Measurements from ENCODE around the gene F7.
A peak's percentile ranks its signal among the peaks of the same experiment; 100 is the strongest.
"Not testable (repeated sequence)": the region's sequence is repeated elsewhere in the genome, so short reads cannot be mapped to it uniquely, and the experiment has no call there.

The F7 gene

DNA sequence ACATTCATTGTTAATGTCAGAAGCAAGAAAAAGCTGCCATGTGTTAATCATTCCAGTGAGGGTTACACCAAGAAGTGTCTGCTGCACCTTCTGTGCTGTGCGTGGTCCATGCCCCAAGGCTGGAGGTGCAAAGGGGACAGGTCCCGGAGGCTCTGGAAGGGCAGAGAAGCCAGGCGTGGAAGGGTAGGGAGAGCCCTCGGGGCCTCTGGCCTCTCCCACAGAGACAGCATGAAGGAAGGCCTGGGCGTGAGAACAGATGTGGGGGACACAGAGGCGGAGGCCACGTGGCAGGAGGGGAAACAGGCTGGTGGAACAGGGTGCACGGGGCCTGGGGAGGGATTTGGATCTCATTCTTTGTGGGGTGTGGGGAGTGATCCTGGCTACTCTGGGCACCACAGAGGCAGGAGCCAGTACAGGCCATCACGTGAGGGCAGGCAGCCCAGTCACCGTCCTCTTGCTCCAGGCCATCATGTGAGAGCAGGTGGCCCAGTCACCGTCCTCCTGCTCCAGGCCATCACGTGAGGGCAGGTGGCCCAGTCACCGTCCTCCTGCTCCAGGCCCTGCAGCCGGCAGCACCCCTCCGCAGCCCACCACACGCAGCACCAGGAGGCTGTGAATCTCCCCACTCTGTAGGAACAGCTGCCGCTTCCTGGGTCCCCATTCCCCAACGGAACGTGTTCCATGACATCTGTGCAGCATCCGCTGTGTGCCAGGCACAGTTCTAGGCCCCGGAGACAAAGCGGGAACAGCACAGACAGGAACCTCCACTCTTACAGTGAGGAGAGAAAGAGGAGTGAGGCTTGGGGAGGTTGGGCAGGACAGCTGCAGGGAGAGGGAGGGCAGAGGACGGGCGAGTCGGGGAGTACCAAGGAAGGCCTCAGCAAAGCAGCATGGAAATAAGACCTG, 10.2 kb upstream of the F7 start:
- peak in 3 of 10 donors; percentile 5 to 74 (median 28) for DNase-seq
- intact Hi-C loops (cut with DNase I), result loop anchor here (10.0 kb wide), 1 partner anchor 51 kb away; no protein-coding TSS in a partner anchor

DNA sequence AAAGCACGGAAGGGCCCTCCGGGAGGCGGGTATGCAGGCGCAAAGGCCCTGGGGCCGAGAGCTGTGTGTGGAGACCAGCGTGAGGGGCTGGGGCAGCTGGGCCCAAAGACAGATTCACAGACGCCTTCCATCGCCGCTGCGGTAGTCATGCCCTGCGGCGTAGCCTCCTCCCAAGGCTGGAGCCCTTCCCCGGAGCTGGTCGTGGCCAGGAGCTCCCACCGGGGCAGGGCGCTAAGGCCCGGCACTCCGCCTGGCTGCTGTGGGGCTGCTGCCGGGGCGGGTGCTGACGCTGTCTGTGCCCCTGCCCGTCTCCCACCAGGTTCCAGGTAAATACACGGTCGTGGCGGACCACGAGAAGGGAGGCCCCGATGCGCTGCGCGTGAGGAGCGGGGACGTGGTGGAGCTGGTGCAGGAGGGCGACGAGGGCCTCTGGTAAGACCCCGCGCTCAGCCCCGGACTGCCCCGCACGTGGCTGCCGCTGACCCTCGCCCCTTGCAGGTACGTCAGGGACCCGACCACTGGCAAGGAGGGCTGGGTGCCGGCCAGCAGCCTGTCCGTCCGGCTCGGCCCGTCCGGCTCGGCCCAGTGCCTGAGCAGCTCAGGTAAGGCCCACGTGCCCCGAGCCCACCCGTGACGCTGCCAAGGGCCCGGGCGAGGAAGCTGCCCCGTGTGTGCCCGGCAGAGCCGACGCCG, 9.4 kb upstream of the F7 start:
- intact Hi-C loops (cut with DNase I), result loop anchor here (10.0 kb wide), 1 partner anchor 51 kb away; no protein-coding TSS in a partner anchor
- DNase-seq, result peak in 2 of 10 donors; percentile 6 to 86

GRCh38 chr13:113096745-113097305, 8.8 kb upstream of the F7 start:
- intact Hi-C loops (cut with DNase I), result loop anchor here (10.0 kb wide), 1 partner anchor 52 kb away; no protein-coding TSS in a partner anchor
- DNase-seq, result no peak

DNA sequence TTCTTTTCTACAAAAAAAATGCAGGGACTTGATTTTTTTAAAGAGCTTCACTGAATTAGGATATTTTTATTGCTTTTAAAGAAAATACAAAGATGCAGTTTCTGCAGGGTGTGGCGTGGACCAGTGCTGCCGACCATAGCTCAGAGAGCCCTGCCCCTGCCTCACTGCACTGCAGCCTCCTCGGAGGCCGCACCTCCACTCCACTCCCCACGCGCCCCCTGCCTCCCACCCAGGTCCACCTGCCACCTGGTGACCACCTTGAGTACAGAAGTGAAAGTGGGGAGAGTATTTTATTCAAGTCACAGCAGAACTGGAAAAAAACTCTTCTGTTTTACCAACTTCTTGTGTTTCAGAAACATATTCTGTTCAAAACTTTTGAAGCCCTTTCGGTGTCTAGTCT, 7.9 kb upstream of the F7 start:
- intact Hi-C loops (cut with DNase I), result loop anchor here (10.0 kb wide), 1 partner anchor 53 kb away; no protein-coding TSS in a partner anchor
- DNase-seq, result peak in 1 of 10 donors; percentile 22

DNA sequence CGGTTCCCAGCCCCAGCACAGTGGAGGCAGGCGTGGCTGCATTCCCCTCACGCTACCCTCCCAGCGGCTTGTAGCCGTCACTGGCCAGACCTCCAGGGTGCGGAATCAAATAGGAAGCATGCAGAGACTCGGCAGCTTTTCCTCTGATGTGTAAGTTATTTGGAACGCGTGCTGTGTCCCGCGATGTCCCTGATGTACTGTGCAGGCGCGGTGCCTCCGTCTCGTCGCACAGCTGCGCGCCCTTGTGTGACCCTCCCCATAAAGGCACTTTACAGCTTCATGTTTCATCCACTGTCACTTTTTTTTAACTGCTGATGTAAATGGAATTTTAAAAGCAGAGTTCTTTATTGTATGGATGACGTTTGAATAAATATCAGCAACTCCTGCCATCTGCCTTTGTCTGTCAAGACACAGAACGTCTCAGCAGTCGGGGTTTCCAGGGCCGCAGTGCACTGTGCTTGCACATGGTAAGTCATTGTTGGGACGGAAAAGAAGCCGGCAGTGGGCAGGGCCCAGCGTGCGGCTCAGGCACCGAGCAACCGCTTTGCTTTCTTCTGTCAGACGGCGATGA, 7.3 kb upstream of the F7 start:
- intact Hi-C loops (cut with DNase I), result loop anchor here (10.0 kb wide), 1 partner anchor 53 kb away; no protein-coding TSS in a partner anchor
- peak in 1 of 10 donors; percentile 85 for DNase-seq

DNA sequence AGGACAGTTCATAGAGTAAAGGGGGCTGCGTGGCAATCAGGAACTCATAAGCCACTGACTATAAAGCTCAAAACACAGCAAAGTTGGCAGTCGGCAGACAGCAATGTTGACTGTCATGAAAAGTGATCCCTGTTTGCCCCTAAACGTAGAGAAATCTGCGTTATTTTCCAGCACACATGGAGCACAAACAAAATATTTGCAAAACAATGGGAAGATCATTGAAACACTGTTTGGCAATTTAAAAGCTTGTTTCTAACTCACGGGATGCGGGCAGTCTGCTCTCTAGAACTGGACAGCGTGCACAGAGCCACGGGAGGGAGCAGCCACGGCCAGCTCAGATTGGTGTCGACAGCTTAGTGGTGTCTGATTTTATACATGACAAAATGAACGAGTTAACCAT, 6.4 kb upstream of the F7 start:
- intact Hi-C loops (cut with DNase I), result loop anchor here (10.0 kb wide), 1 partner anchor 54 kb away; no protein-coding TSS in a partner anchor
- DNase-seq, result no peak

GRCh38 chr13:113102302-113102701, 3.3 kb upstream of the F7 start:
- peak in 2 of 10 donors; percentile 34 to 92 for DNase-seq
- intact Hi-C loops (cut with DNase I), result not testable (repeated sequence)

GRCh38 chr13:113102727-113103126, 2.9 kb upstream of the F7 start:
- intact Hi-C loops (cut with DNase I), result no loop called here
- DNase-seq, result peak in 1 of 10 donors; percentile 19

GRCh38 chr13:113103646-113104045, 1.9 kb upstream of the F7 start:
- peak in 1 of 10 donors; percentile 74 for DNase-seq
- intact Hi-C loops (cut with DNase I), result no loop called here

DNA sequence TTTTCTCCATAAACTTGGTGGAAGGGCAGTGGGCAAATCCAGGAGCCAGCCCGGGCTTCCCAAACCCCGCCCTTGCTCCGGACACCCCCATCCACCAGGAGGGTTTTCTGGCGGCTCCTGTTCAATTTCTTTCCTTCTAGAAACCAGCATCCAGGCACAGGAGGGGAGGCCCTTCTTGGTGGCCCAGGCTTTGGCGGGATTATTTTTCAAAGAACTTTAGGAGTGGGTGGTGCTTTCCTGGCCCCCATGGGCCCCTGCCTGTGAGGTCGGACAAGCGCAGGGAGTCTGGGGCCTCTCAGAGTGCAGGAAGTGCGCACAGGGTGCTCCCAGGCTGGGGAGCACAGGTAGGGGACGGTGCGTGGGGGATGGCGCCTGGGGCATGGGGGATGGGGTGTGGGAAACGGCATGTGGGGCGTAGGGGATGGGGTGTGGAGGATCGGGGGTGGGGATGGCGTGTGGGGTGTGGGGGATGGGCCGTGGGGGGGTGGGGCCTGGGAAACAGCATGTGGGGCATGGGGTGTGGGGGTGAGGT, 396 bp downstream of the F7 start:
- intact Hi-C loops (cut with DNase I), result no loop called here
- DNase-seq, result no peak

DNA sequence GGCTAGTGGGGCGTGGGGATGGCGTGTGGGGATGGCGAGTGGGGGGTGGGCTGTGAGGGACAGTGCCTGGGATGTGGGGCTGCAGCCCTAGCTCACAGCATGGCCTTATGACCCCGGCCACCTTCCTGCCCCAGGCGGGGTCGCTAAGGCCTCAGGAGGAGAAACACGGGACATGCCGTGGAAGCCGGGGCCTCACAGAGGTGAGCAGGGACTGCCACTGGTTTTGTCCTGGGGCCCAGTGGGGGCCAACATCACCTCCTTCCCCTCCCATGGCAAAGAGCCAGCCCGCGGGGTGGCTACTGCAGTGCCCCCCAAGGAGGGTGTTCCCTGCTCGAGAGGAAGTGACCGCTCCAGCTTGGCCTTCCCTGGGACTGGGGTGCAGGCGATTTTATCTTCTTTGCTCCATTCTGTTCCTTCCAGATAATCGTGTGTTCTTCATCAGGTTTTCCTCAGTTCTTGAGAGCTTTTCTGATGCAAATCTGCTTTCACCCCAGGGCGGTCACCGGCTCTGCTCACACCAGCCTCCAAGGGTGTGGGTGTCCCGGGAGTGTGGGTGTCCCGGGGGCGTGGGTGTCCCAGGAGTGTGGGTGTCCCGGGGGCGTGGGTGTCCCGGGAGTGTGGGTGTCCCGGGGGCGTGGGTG, 1.2 kb downstream of the F7 start:
- intact Hi-C loops (cut with DNase I), result no loop called here
- DNase-seq, result peak in 2 of 10 donors; percentile 27 to 38

DNA sequence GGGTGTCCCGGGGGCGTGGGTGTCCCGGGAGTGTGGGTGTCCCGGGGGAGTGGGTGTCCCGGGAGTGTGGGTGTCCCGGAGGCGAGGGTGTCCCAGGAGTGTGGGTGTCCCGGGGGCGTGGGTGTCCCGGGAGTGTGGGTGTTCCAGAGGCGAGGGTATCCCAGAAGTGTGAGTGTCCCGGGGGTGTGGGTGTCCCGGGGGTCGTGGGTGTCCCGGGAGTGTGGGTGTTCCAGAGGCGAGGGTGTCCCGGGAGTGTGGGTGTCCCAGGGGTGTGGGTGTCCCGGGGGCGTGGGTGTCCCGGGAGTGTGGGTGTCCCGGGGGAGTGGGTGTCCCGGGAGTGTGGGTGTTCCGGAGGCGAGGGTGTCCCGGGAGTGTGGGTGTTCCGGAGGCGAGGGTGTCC, 2.9 kb downstream of the F7 start:
- intact Hi-C loops (cut with DNase I), result not testable (repeated sequence)
- DNase-seq, result peak in 3 of 10 donors; percentile 22 to 62 (median 40)

DNA sequence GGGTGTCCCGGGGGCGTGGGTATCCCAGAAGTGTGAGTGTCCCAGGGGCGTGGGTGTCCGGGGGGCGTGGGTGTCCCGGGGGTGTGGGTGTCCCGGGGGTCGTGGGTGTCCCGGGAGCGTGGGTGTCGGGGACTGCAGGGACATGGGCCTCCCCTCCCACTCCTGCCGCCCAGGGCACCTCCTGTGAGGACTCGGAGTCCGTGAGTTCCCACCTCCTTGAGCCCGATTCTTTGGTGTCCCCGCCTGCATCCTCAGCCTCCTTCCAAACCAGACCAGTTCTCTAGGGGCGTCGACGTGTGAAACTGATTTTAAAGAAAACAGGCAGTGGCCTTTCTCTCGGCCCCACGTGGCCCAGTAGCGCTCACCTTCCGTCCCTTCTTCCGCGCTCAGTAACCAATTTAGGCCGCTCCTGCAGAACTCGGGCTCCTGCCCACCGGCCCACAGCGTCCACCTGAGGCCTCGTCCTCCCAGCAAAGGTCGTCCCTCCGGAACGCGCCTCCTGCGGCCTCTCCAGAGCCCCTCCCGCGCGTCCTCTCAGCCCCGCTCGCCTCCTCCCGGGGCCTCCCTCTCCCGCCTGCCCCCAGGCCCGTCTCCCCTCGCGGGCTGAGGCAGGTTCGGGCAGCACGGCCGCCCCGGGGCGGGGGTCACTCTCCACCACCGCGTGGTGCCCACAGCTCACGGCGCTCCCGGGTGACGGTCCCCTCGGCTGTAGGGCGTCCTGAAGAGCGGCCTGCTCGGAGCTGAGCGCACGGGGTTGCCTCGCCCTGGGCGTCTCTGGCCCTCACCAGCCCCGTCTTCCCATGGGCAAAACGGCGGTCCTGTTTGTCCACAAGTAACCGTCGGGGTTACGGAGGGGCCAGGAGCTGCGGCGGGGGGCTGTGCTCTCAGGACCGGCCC, 3.8 kb downstream of the F7 start:
- DNase-seq, result peak in 7 of 10 donors; percentile 1 to 76 (median 21)
- intact Hi-C loops (cut with DNase I), result no loop called here

GRCh38 chr13:113110048-113110851, 4.7 kb downstream of the F7 start:
- peak in 7 of 10 donors; percentile 11 to 86 (median 39) for DNase-seq
- intact Hi-C loops (cut with DNase I), result no loop called here

DNA sequence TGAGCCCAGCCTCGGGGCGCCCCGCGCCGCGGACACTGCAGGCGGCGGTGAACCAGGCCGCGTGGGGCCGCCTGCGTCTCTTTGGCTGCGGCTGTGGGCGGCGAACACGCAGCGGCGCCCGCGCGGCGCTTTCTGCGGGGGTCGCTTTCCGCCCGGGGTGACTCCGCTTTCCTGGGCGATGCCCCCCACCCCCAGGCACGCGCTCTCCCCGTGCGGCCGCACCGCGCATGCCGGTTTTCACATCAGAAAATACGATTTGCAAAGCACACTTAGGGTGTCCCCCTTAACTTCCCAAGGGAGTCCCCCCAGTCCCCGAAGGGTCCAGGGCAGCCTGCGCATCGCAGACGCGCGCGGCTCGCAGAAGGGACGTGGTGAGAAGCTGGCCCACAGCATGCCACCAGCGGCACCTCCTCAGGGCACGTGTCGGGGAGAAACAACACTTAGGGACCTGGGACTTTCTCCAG, 5.3 kb downstream of the F7 start:
- intact Hi-C loops (cut with DNase I), result no loop called here
- peak in 4 of 10 donors; percentile 3 to 68 (median 40) for DNase-seq

GRCh38 chr13:113111821-113112220, 6.2 kb downstream of the F7 start:
- DNase-seq, result peak in 1 of 10 donors; percentile 13
- intact Hi-C loops (cut with DNase I), result not testable (repeated sequence)

- DNase-seq, result peak in 1 of 10 donors; percentile 0
Measured at GRCh38 chr13:113112475-113112874, 6.9 kb downstream of the F7 start.

More at GRCh38 chr13:113112475-113112874, 6.9 kb downstream of the F7 start:
- intact Hi-C loops (cut with DNase I), result not testable (repeated sequence)
